ENCODE results near the gene CALML4.
"Not testable (repeated sequence)": the region's sequence is repeated elsewhere in the genome, so short reads cannot be mapped to it uniquely, and the experiment has no call there.

CALML4 gene

DNA sequence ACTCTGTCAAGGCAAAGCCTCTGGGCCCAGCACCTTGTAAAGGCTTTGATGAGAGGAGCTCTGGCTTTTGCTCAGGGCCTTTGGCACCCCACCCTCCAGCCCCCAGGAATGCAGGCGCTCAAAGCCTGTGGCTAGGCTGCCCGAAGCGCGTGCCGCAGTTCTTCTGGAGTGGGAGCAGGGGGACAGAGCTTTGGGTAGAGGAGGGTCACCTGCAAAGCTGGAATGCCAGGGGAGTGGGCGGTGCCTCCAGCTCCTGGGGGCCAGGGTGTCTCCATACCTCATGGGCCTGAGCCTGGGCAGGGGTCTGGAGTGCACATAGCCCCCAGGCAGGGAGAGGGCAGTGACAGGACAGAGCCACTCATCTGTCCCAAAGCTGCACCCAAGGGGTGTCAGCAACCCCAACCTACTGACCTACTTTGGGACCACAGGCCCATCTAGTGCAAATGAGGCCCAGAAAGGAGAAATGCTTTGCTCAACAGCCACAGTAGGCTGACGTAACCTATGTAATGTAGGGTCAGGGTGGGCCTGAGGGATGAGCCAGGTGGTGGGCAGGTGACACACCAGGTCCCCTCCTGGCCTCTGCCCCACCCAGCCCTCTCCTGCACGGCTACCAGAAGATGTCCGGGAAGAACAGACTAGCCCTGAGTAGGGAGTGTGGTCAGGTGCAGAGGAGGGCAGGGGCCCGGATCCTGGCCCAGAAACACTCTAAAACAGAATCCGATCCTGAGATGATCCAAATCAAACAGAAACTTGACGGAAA, 2.2 kb upstream of the CALML4 start:
- no peak for DNase-seq

DNA sequence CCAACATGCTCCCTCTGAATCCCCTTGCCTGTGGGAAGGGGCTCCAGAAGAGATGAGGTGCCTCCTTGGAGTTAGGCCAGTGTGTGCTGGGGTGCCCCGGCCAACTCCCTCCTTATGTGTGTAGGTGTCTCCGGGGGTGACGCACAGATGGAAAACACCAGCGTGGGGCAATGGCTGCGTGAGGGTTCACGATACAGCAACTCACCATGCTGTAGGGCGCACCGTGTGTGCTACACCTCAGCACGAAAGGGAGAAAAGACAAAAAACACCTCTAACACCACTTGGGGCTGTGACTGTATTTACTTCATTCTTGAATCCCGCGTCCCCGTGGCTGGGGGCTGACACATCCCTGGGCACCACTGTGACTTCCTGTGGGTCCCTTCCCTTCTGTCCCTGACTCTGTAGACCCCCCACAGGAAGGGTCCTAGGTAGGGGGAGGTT, 1.6 kb upstream of the CALML4 start:
- DNase-seq: no peak

GRCh38 chr15:68205954-68206539, 915 bp upstream of the CALML4 start:
- no peak for DNase-seq

DNA sequence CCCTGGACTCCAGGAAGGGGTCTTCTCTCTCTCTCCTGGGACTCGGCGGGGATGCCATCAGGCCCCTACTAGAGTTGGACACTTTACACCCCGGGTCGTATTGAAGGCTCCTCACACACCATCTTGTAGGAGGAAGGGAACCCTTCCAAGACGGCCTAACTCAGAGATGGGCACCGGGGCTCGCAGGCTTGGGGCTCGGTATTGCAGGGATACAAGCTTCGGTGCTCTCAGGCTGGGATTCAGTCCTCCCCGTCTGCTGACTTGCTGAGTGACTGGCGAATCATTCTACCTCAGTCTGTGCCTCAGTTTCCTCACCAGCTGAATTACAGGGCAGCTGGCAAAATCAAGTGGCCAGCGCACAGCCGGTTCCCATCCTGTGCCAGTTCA, 419 bp upstream of the CALML4 start:
- DNase-seq: no peak

- no peak for DNase-seq
These were observed 771 bp downstream of the CALML4 start for GRCh38 chr15:68204361-68204760.

- no peak for DNase-seq
These were observed 1.2 kb downstream of the CALML4 start for GRCh38 chr15:68203956-68204355.

DNA sequence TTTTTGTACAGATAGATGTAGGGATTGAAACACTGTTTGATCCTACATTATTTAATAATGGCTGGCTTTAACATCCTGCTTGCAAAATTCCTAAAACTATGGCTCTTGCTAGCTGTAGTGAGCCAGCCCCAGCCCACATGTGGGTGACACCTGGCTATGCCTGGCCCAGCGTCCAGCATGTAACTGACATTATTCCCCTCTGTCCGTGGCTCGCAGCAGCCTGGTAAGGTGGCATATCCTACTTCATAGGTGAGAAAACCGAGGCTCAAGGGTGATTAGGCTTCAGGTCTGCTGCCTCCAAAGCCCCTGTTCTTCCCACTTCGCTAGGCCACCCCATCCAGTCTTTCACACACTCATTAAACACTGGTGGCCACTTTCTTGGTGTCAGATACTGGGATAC, 1.6 kb downstream of the CALML4 start:
- no peak for DNase-seq

GRCh38 chr15:68202994-68203393, 2.1 kb downstream of the CALML4 start:
- not testable (repeated sequence) for DNase-seq

DNA sequence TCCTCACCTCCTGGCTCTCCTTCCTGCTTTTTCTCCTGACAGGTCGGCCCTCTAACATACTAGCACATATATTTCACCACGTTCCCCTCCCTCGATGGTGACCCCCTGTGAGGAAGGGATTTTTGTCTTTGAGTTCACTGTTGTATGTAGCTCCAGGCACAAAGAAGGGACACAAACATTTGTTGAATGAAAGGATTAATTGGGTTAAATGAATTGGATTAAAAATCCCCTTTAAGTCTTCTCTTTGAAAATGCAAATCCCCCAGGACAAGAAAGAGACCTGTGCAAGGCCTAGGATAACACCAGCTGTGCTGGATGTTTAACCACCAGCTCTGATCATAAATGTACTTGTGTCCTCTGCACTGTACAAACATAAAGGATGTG, 3.3 kb downstream of the CALML4 start:
- no peak for DNase-seq

DNA sequence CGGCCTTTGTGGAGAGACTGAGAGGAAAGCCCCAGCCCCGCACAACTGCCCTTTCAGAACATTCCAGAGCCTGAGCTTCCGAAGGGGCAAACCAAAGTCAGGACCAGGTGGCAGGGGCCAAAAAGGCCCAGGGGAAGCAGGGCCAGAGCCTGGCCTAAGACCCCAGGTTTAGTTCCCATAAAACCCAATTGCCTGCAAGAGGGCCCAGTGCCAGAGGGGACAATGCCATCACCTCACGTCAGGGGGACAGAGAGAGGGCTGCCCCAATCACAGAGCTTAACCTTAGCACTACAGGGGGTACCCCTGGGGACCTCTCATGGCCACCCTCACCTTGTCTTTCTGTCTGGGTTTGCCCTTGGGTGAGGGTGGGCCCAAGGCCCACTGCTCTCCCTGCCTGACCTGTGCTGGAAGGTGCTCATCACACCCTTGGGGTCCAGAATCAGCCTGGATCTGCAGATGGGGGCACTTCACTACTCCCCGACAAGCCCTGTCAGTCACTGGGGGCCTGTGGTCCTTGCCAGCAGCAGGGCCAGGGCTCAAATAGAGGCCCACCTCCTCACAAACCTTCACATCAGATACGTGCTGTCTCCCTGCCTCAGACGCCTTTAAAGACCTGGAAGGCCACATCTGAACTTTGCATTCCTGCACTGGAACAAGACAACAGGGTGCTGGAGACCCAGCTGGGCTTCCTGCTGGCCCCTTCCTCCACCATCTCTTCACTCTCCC, 3.8 kb downstream of the CALML4 start:
- DNase-seq: no peak

DNA sequence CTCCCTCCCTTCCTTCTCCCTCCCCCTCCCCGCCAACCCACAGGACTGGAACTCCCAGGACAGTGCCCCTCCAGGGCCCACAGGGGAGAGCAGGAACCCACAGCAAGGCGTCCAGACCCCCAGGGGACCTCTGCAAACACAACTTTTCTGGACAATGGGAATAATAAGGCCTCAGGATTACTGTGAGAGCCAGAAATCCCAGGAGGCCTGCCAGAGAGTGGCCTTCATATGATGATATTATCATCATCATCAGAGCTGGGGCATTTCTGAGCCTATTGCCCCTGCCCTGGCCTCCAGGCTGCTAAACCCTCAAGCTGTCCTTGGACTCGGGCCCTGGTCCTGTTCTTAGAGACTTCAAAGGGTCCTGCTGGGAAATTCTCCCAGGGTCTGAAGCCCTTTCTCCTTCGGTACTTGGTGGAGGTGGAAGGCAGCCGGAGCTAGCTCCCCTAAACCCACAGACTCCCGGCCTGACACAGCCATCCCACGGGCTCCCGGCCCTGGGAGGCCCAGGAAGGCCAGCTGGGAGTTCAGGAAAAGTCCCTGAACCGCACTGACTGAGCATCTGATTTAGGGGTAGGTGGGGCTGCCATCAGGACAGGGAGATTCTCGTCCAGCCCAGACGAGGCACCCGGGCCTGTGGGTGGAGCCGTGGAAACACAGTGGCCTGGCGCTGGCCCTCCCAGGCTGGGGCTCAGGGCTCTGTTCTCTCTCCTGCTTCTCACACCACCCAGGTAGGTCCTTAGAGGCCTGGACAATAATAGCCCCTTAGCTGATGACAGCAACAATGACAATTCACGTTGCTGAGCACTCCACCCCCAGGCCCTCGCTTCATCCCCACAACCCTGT, 4.9 kb downstream of the CALML4 start:
- DNase-seq: no peak

DNA sequence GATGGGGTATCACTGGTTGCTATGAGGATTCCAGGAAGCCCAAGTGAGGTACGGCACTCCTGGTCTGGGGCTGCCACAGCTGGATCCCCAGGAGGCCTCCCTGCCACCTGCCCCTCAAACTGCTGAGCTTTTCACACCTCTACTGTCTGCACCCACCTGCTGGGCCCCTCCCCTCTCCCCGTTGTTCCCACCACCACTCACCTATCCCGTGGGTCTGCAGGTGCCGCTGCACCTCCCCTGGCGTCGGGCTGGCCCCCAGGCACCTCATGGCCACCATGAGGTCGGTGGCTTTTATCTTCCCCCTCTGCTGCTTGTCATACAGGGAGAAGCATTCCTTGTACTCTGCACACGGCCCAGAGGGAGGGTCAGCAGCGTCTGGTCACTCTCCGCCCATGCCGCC, 5.8 kb downstream of the CALML4 start:
- no peak for DNase-seq

- DNase-seq: no peak
These were observed 7.3 kb downstream of the CALML4 start for GRCh38 chr15:68197661-68198437.

DNA sequence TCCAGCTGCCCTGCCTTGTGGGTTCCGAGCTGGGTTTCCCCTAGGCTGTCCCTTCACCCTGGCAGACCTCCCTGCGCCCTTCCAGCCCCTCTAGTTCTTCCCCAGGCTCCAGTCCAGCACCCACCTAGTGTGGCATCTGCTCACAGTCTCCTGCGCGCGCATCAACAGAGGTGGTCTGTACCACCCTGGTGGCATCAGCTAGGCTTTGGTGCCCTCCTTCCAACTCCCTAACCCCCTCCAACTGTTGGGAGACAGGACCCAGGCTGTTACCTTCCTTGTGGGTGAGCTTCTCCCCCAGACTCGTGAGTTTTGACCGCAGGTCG, 8.0 kb downstream of the CALML4 start:
- DNase-seq: no peak

DNA sequence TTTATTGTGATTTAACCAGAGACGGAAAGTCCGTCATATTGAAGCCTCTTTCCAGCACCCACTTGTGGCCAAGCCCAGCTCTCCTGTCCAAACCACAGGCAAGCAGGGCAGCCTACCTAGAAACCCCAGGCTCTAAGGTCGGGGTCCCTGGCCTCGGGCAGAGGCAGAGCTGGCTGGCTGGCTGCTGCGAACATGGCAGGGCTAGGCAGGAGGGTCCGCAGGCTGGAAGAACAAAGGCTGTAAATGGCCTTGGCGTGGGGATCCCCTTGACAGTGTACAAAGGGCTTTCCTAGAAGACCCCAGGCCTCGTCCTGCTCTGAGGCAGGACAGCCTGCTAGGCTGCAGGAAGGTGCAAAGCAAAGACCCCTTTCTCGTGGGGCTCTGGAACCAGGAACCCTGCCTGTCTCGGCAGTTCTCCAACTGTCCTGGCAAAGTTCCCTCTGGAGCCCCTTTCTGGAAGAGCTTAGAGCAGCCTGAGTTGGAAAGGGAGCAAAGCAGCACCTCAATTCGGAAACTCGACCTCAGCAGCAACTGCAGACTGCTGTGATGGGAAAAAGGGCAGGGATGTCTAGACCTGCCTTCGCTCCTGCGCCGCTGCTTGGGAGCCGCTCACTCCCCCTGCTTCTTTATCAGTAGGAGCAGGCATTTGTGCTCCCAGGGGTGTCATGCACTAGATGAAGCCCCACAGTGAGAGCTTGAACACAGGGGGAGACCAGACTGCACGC, 8.5 kb downstream of the CALML4 start:
- DNase-seq: no peak

GRCh38 chr15:68195336-68196112, 9.6 kb downstream of the CALML4 start:
- DNase-seq: no peak

DNA sequence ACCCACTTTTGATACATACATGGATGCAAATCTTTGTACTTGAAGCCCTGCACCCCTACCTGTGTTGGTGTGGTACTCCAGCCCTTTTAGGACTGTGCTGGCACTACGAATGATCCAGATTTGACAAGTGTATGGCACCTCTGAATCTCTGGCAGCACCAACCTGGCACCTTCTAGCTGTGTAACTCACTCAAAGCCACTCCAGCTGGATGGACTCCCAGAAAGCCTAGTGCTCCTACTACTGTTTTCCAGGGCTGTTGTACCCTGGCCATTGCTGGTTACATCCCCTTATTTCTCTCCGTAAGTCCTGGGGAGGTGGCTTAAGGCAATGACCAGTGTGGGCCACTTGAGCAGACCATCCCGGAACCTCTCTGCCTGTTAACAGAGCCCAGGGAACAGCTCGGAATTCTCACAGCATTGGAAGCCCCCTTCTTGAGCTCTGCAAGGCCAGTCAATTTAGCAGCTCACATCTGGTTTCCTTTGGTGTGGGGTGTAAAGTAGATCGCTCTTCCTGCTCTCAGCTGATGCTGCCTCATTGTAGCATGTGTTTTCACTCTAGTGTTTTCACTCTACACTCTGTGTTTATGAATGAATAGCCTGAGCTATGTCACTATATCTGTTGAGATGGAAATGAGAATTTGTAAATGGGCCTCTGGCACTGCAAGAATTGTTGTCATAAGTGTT, 12.2 kb downstream of the CALML4 start:
- DNase-seq: no peak

- DNase-seq: no peak
These were observed 13.0 kb downstream of the CALML4 start for GRCh38 chr15:68192117-68192516.

DNA sequence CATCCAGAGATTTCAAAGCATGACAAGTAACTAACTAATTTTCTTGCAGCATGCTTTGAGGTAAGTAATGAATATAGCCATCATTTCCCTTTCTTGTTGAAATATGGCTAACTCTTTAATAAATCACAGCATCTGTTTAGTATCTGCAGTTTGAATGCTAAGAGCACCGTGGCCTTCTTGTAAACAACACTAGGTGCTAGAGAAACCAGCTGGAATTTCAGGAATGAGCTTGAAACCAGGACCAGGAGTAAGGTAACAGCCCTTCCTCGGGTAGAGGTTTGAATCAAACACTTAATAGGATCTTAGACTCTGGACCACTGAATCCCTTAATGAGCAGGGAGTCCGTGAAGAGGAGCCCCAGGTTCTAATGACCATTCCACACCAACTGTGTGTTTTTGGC, 13.6 kb downstream of the CALML4 start:
- DNase-seq: no peak

DNA sequence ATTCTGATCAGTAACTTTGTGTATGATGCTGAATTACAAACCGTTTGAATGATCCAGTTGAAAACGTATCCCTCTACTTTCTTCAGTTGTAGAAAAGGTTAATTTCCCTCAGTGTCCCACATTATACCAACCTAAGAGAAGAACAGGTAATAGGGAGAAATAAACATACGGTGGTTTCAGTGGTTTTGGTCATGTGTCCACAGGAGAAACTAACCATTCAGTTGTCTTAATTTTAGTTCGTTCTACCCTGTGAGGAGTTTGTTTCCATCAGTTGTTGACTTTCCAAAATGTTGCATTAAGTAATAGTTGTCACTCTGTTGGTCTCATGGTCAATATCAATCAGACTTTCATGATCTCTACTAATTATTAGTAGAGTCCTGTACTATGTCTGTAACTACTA, 15.1 kb downstream of the CALML4 start:
- DNase-seq: no peak
